WERI-Rb-1 (cell line): ENCODE measurements around the gene IFT88.
"Not testable (repeated sequence)": the region's sequence is repeated elsewhere in the genome, so short reads cannot be mapped to it uniquely, and the experiment has no call there.

ENCODE experiments used
- DNase-seq: peaks from one replicate; pipeline ENCODE4 v3.0.0-alpha.2; 2020
- H3K27ac ChIP-seq: fragments of 250-450 bp; sonication (Bioruptor Pico); 2 replicates; pipeline ENCODE4 v1.5.1; 2020; ENCODE audit warnings: mild to moderate bottlenecking, moderate library complexity
- H3K27me3 ChIP-seq: fragments of 250-450 bp; sonication (Bioruptor Pico); 2 replicates; pipeline ENCODE4 v1.5.1; 2021; ENCODE audit warnings: mild to moderate bottlenecking, low read depth, moderate library complexity; ENCODE audit not compliant: insufficient read depth, severe bottlenecking
- H3K36me3 ChIP-seq: fragments of 250-450 bp; sonication (Bioruptor Pico); 2 replicates; pipeline ENCODE4 v1.5.1; 2020; ENCODE audit warnings: mild to moderate bottlenecking, moderate library complexity
- H3K4me3 ChIP-seq: 2 replicates; pipeline ENCODE4 v1.5.1; 2011; ENCODE audit warnings: low read depth, mild to moderate bottlenecking, control low read depth, low read length
- H3K9me3 ChIP-seq: fragments of 250-450 bp; sonication (Bioruptor Pico); 2 replicates; pipeline ENCODE4 v1.5.1; 2021; ENCODE audit warnings: mild to moderate bottlenecking, moderate library complexity; ENCODE audit not compliant: severe bottlenecking
- CTCF ChIP-seq: IDR thresholded peaks from 2 replicates; pipeline ENCODE4 v1.5.1; 2011; ENCODE audit warnings: low read depth, mild to moderate bottlenecking, control low read depth, inconsistent platforms, low read length

IFT88 gene

GRCh38 chr13:20667857-20668437 lies 101.0 kb downstream of the IFT88 start:
- no peak overlapping the region for H3K4me3 ChIP-seq
- no peaks in the 10 kb centered on the region for H3K36me3 ChIP-seq
- no peaks in the 10 kb centered on the region for H3K27me3 ChIP-seq
- no peaks in the 10 kb centered on the region for H3K9me3 ChIP-seq
- H3K27ac ChIP-seq = no peak overlapping the region
- DNase-seq = no peak
- TF ChIP-seq CTCF = no peak

GRCh38 chr13:20669162-20669561 lies 102.2 kb downstream of the IFT88 start:
- H3K27me3 ChIP-seq = no peaks in the 10 kb centered on the region

GRCh38 chr13:20671789-20672188 lies 104.8 kb downstream of the IFT88 start:
- no peaks in the 10 kb centered on the region for H3K36me3 ChIP-seq
- H3K27ac ChIP-seq = no peak overlapping the region
- H3K4me3 ChIP-seq = no peak overlapping the region
- H3K9me3 ChIP-seq = no peaks in the 10 kb centered on the region
- H3K27me3 ChIP-seq = no peaks in the 10 kb centered on the region
- no peak for DNase-seq
- no peak for TF ChIP-seq CTCF

More at GRCh38 chr13:20669162-20669561, 102.2 kb downstream of the IFT88 start:
- no peak for TF ChIP-seq CTCF
- no peaks in the 10 kb centered on the region for H3K36me3 ChIP-seq
- no peak overlapping the region for H3K4me3 ChIP-seq
- no peak for DNase-seq
- no peaks in the 10 kb centered on the region for H3K9me3 ChIP-seq
- no peak overlapping the region for H3K27ac ChIP-seq

- H3K9me3 ChIP-seq = no peaks in the 10 kb centered on the region
- no peak for DNase-seq
- no peaks in the 10 kb centered on the region for H3K27me3 ChIP-seq
- no peak overlapping the region for H3K4me3 ChIP-seq
- no peak for TF ChIP-seq CTCF
- H3K27ac ChIP-seq = no peak overlapping the region
- H3K36me3 ChIP-seq = no peaks in the 10 kb centered on the region
Measured at GRCh38 chr13:20672772-20673171, 105.8 kb downstream of the IFT88 start.

GRCh38 chr13:20673715-20674114 lies 106.8 kb downstream of the IFT88 start:
- H3K27me3 ChIP-seq = no peaks in the 10 kb centered on the region
- no peaks in the 10 kb centered on the region for H3K36me3 ChIP-seq
- no peaks in the 10 kb centered on the region for H3K9me3 ChIP-seq
- TF ChIP-seq CTCF = no peak
- H3K27ac ChIP-seq = no peak overlapping the region
- DNase-seq = no peak
- H3K4me3 ChIP-seq = no peak overlapping the region

GRCh38 chr13:20676213-20676612 lies 109.3 kb downstream of the IFT88 start:
- no peak for DNase-seq
- no peak for TF ChIP-seq CTCF
- Histone ChIP-seq H3K9me3 (no peaks in the 10 kb centered on the region), H3K27ac (no peak overlapping the region), H3K27me3 (no peaks in the 10 kb centered on the region), H3K36me3 (no peaks in the 10 kb centered on the region), H3K4me3 (no peak overlapping the region)

GRCh38 chr13:20678606-20679005 lies 111.6 kb downstream of the IFT88 start:
- peak overlapping the region; percentile 75 for H3K27ac ChIP-seq
- H3K27me3 ChIP-seq, H3K36me3 ChIP-seq, H3K9me3 ChIP-seq: not testable (repeated sequence)
- peak overlapping the region; percentile 21 for H3K4me3 ChIP-seq
- DNase-seq = peak; percentile 66
